Occipital lobe (tissue), 2 donors: Measurements from ENCODE around the gene ATP6V1G1. TPM values are rescaled to one million over a fixed set of nuclear protein-coding genes. Genes with fewer than 3 reads are reported as not detected.
"Not testable (repeated sequence)": the region's sequence is repeated elsewhere in the genome, so short reads cannot be mapped to it uniquely, and the experiment has no call there.

ENCODE experiments used
- DNase-seq: peaks from one replicate; lab custom pipeline; 2025; lab: John Stamatoyannopoulos, UW
- total RNA-seq: library from RNA; depleted of rRNA; stranded (reverse); fragments of >200 nt; gene quantifications from one replicate; pipeline ENCODE4 v1.2.3, GENCODE V29; 2014

ATP6V1G1 gene
- total RNA-seq, 1 donor from 2014 or later: 80.3 TPM

DNA sequence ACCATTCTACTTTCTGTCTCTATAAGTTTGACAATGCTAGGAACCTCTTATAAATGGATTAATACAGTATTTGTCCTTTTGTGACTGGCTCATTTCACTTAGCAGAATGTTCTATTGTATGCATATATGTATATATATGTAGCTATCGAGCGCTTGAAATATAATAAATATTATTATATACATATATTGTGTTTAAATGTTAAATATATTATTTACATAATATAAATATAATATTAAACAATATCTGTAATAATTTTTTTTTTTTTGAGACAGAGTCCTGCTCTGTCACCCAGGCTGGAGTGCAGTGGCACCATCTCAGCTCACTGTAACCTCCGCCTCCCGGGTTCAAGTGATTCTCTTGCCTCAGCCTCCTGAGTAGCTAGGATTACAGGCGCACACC lies 9.4 kb upstream of the ATP6V1G1 start:
- not testable (repeated sequence) for DNase-seq

DNA sequence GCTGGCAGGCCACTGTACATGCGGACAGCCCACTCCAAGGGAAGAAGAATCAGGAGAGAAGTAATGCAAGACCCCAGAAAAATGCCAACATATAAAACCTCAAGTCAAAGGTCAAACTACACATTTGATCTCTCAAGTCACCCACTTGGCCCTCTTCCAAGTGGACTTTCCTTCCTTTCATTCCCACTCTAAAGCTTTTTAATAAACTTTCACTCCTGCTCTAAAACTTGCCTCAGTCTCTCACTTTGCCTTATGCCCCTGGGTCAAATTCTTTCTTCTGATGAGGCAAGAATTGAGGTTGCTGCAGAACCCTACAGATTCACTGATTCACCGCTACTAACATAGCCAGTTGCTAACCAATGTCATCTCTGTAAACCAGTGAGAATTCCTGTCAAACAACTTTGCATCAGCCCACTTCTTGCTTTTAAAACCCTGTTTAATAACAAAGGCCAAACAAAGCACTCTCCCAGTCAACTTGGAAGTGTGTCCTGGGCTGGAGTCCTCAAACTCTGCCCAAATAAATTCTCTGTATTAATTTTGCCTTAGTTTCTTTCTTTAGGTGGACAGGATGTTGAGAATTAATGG lies 6.9 kb upstream of the ATP6V1G1 start:
- no peak for DNase-seq

DNA sequence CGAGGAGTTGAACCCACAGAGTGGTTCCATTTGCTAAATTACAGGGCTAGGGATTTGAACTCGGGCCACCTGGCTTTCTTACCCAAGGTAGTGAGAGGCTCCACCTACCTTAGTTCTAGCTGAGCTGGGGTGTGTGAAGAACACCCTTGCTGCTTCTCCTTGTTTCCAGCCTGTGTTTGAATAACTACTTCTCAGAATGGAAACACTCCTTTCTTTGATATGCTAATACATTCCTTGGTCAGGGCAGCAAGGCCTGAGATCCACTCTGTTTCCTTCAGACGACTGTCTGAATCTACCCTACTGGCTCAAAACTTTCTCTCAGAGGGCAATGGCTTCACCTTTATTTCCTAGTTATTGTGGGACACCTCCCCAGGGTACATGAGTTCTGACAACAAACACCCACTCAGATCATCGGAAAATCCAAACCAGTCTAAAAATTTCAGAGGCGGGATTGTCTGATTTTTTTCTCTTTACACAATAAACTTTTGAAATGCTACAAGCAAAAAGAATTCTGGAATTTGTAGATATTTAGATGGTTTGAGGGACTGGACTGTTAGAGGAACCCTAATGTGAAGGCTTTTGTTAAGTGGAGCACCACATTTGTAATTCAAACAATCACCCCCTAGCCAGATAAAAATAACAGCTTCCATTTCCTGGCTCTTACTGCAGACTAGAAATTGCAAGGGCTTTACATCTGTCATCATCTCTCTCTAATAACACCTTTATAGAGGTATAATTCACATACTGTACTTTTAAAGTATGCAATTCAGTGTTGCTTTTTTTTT lies 4.0 kb upstream of the ATP6V1G1 start:
- DNase-seq: no peak

- no peak for DNase-seq
Measured at GRCh38 chr9:114588210-114588609, 641 bp downstream of the ATP6V1G1 start.

- DNase-seq: no peak
Measured at GRCh38 chr9:114588651-114589526, 1.3 kb downstream of the ATP6V1G1 start.

DNA sequence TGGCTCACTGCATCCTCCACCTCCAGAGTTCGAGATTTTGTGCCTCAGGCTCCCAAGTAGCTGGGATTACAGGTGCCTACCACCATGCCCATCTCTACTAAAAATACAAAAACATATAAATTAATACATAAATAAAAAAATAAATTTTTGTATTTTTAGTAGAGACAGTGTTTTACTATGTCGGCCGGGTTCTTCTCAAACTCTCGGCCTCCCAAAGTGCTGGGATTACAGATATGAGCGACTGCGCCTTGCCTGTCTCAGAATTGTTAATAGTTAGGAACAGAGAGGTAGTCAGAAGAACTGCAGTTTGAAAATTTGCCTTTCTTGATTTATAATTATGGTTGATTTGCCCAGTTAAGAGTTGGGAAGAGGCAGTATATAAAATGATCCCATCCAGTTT lies 2.8 kb downstream of the ATP6V1G1 start:
- DNase-seq: no peak

DNA sequence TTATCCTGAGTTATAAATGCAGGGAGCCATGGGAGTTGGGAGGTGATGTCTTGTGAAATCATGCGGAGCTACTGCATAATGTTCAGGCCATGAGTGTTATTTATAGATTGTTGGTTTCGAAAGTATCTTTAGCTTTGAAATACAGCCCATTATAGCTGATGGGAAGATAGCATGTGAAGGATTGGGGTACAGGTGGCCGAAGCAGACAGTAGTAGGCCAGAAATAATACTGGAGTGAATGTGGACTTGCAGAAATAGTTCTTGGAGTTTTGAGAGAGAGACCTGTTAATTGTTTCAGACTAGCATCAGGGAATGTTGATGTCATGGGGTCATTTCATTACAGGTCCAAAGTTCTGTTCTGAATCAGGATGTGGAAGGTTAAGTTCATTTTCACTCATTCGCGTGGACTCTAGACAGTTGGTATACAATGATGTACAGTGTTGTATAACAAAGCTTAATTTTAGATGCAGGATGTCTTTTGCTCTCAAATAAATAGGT lies 3.8 kb downstream of the ATP6V1G1 start:
- DNase-seq: no peak

- DNase-seq: no peak
Measured at GRCh38 chr9:114591849-114592248, 4.3 kb downstream of the ATP6V1G1 start.

- DNase-seq: no peak
Measured at GRCh38 chr9:114592356-114592755, 4.8 kb downstream of the ATP6V1G1 start.

- no peak for DNase-seq
Measured at GRCh38 chr9:114594136-114594535, 6.6 kb downstream of the ATP6V1G1 start.

DNA sequence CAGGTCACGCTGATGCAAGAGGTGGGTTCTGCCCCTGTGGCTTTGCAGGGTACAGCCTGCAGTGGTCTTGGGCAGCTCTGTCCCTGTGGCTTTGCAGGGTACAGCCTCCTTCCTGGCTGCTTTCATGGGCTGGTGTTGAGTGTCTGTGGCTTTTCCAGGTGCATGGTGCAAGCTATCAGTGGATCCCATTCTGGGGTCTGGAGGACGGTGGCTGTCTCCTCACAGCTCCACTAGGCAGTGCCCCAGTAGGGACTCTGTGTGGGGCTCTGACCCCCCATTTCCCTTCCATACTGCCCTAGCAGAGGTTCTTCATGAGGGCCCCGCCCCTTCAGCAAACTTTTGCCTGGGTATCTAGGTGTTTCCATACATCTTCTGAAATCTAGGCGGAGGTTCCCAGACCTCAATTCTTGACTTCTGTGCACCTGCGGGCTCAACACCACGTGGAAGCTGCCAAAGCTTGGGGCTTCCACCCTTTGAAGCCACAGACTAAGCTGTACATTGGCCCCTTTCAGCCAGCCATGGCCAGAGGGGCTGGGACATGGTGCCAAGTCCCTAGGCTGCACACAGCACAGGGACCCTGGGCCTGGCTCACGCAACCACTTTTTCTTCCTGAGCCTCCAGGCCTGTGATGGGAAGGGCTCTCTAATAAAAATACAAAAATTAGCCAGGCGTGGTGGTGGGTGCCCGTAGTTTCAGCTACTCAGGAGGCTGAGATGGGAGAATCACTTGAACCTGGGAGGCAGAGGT lies 13.1 kb downstream of the ATP6V1G1 start:
- not testable (repeated sequence) for DNase-seq

DNA sequence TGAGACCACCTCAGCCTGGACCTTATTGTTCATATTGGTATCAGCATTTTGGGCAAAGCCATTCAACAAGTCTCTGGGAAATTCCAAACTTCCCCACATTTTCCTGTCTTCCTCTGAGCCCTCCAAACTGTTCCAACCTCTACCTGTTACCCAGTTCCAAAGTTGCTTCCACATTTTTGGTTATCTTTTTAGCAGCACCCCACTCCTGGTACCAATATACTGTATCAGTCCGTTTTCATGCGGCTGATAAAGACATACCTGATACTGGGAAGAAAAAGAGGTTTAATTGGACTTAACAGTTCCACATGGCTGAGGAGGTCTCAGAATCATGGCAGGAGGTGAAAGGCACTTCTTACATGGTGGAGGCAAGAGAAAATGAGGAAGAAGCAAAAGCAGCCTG lies 14.2 kb downstream of the ATP6V1G1 start:
- DNase-seq: not testable (repeated sequence)

DNA sequence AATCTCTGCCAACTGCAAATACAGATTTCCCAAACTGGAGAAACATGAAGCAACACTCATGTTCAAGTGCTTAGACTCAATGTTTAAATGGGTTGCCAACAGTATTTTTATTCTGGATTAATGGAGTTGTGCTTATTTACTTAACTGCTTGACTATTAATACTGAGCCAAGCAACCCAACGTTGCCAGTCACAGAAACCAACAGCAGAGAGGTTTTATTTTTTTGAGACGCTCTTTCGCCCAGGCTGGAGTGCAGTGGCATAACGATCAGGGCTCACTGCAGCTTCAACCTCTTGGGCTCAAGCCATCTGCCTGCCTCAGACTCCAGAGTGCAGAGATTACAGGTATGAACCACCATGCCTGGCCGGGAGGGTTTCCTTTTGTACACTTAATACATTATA lies 15.1 kb downstream of the ATP6V1G1 start:
- no peak for DNase-seq

- no peak for DNase-seq
Measured at GRCh38 chr9:114603248-114603647, 15.7 kb downstream of the ATP6V1G1 start.

DNA sequence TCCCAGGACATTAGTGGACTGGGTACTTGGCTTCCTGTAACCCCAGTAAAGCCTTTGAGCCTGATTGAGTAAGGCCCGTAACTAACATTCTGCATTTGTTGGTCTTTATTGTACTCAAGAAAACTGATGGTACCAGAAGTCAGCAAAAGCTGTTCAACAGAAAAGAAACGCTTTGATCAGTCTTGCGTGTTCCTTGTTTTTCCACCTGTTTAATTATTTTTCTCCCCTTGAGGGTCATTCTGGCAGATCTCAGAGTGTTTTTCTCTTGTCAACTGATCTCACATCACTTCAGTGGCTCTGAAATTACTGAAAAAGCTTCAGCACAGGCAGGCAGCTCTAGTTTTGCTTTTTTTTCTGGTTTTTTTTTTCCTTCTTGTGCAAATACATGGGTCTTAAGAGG lies 17.4 kb downstream of the ATP6V1G1 start:
- no peak for DNase-seq

DNA sequence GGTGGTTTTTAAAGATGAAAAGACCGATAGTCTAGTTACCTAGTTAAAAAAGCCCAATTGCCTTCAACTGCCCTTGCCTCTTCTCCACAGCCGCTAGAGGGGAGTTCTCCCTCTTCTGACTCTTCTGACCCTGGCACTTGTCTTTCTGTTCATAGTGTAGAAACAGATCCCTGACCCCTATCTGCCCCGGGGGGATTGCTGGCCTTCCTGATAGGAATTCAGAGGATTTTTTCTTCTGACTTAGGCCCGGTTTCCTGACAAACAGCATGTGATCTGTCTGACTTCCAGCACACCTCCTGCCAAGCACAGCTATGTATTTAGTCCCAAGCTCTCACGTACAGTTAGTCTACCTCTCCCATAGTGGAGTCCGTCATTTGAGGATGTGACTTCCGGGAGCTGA lies 18.5 kb downstream of the ATP6V1G1 start:
- no peak for DNase-seq

GRCh38 chr9:114606597-114607207 lies 19.1 kb downstream of the ATP6V1G1 start:
- no peak for DNase-seq

- DNase-seq: no peak
Measured at GRCh38 chr9:114607671-114608524, 20.3 kb downstream of the ATP6V1G1 start.

DNA sequence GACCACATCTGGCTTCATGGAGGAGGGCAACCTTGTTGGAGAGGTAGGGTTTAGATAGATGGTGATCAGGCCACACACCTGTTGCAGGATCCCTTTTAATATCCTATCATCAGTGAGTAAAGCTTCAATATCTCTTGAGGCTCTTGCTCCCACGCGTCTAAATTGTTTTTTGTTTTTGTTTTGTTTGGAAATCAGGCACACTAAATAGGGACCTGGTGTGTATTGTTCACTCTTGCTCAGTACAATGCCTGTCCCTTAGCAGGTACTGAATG lies 20.9 kb downstream of the ATP6V1G1 start:
- no peak for DNase-seq
